ENCODE results near the gene HDAC5. TPM values are rescaled to one million over a fixed set of nuclear protein-coding genes. Genes with fewer than 3 reads are reported as not detected.

HDAC5 gene
- total RNA-seq, 2 donors from 2014 or later = 71.2 to 145 TPM

GRCh38 chr17:44086364-44087311 is 36.8 kb downstream of the HDAC5 start:
- peaks cover 7% of the 10 kb centered on the region in 2 donors for H3K36me3 ChIP-seq
- TF ChIP-seq POLR2AphosphoS5 (IDR thresholded peaks at IDR 0.05) (no peak), POLR2A (IDR thresholded peaks at IDR 0.05) (no peak)
- TF ChIP-seq, protein P1, sequence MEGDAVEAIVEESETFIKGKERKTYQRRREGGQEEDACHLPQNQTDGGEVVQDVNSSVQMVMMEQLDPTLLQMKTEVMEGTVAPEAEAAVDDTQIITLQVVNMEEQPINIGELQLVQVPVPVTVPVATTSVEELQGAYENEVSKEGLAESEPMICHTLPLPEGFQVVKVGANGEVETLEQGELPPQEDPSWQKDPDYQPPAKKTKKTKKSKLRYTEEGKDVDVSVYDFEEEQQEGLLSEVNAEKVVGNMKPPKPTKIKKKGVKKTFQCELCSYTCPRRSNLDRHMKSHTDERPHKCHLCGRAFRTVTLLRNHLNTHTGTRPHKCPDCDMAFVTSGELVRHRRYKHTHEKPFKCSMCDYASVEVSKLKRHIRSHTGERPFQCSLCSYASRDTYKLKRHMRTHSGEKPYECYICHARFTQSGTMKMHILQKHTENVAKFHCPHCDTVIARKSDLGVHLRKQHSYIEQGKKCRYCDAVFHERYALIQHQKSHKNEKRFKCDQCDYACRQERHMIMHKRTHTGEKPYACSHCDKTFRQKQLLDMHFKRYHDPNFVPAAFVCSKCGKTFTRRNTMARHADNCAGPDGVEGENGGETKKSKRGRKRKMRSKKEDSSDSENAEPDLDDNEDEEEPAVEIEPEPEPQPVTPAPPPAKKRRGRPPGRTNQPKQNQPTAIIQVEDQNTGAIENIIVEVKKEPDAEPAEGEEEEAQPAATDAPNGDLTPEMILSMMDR (IDR thresholded peaks at IDR 0.05) = no peak
- peak overlapping the region; percentile 27 to 45 for H3K27ac ChIP-seq
- no peak for DNase-seq (ENCODE audit: low spot score)
- H3K4me3 ChIP-seq = no peak overlapping the region
- H3K27me3 ChIP-seq (replicated peaks; ENCODE audit: insufficient read depth) = no peaks in the 10 kb centered on the region
- H3K9me3 ChIP-seq = no peaks in the 10 kb centered on the region
- intact Hi-C loops (cut with DNase I) = no loop called here
- peaks cover 4% of the 10 kb centered on the region for H3K4me1 ChIP-seq (replicated peaks)
- WGBS = 38% methylated on average over 23 of the region's 23 CpGs

DNA sequence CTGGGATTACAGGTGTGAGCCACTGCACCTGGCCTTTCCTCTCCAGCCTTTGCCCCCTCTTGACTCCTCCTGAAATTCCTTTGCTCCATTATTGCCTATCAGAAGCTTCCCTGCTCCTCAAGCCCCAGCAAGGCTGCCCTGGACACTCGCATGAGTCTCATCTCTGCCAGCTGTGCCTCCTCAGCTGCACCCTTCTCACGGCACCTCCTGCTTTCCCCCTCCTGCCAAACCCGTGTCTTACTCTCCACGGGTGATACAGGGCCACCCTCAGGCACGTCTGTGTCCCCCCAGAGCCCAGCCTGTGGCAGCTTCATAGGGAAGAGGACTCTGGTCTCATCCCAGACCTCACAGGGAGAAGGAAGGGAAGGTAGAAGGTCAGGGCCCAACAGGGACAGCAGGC is 37.5 kb downstream of the HDAC5 start:
- TF ChIP-seq POLR2AphosphoS5 (IDR thresholded peaks at IDR 0.05) = no peak
- TF ChIP-seq, protein P1 (IDR thresholded peaks at IDR 0.05) = no peak
- TF ChIP-seq POLR2A (IDR thresholded peaks at IDR 0.05) = no peak
- peak overlapping the region; percentile 6 to 45 for H3K27ac ChIP-seq
- no peaks in the 10 kb centered on the region for H3K27me3 ChIP-seq (replicated peaks; ENCODE audit: insufficient read depth)
- H3K4me3 ChIP-seq = no peak overlapping the region
- no peaks in the 10 kb centered on the region for H3K9me3 ChIP-seq
- DNase-seq (ENCODE audit: low spot score) = no peak
- H3K4me1 ChIP-seq (replicated peaks) = peaks cover 4% of the 10 kb centered on the region
- 50% methylated on average over 5 of the region's 5 CpGs for WGBS
- peaks cover 7% of the 10 kb centered on the region in 2 donors for H3K36me3 ChIP-seq
- intact Hi-C loops (cut with DNase I) = no loop called here

- H3K27ac ChIP-seq = no peak overlapping the region
- H3K9me3 ChIP-seq = no peaks in the 10 kb centered on the region
- WGBS = 78% methylated on average over 7 of the region's 7 CpGs
- no peak for DNase-seq (ENCODE audit: low spot score)
- peaks cover 7 to 12% of the 10 kb centered on the region in 2 donors for H3K36me3 ChIP-seq
- H3K4me3 ChIP-seq = no peak overlapping the region
- TF ChIP-seq POLR2AphosphoS5 (IDR thresholded peaks at IDR 0.05) (no peak), POLR2A (IDR thresholded peaks at IDR 0.05) (no peak)
- TF ChIP-seq, protein P1 (IDR thresholded peaks at IDR 0.05) = no peak
- H3K4me1 ChIP-seq (replicated peaks) = peaks cover 4% of the 10 kb centered on the region
- intact Hi-C loops (cut with DNase I) = no loop called here
- no peaks in the 10 kb centered on the region for H3K27me3 ChIP-seq (replicated peaks; ENCODE audit: insufficient read depth)
Observed at GRCh38 chr17:44084921-44085320, 38.5 kb downstream of the HDAC5 start.

DNA sequence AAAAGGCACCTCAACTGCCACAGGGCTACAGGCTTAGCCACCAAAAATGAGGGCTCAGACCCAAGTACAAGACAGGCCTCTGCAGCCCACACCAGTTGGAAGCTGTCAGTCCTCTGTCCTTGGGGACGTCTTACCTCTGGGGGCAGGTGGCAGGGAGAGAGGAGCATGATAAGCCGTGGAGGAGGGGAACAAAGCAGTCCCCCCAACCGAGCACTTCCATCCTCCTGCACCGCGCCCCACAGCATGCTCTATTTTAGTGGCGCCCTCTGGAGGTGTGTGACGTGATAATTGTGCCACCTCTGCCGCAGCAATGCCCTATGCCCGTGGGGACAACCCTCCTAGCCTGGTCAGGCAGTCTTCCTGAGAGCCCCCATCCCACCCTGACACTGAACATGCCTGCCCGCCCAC is 39.3 kb downstream of the HDAC5 start:
- Histone ChIP-seq H3K27ac (no peak overlapping the region), H3K4me3 (no peak overlapping the region), H3K9me3 (no peaks in the 10 kb centered on the region), H3K27me3 (replicated peaks; ENCODE audit: insufficient read depth) (no peaks in the 10 kb centered on the region), H3K4me1 (replicated peaks) (peaks cover 4% of the 10 kb centered on the region), H3K36me3 (peaks cover 7 to 12% of the 10 kb centered on the region in 2 donors)
- intact Hi-C loops (cut with DNase I) = no loop called here
- 70% methylated on average over 10 of the region's 10 CpGs for WGBS
- no peak for DNase-seq (ENCODE audit: low spot score)
- TF ChIP-seq, protein P1 (IDR thresholded peaks at IDR 0.05) = peak in 1 of 4 experiments; percentile 11
- TF ChIP-seq POLR2AphosphoS5 (IDR thresholded peaks at IDR 0.05) (no peak), POLR2A (IDR thresholded peaks at IDR 0.05) (no peak)

All from prostate gland (tissue), 2 donors.